Breast epithelium (tissue), 3 donors: Measurements from ENCODE around the gene DEFB121.

Experiments used
- POLR2AphosphoS5 ChIP-seq, 3 donors: sonication (generic); formaldehyde crosslinking; IDR thresholded peaks; one replicate each; pipeline ENCODE4 v1.6.1; 2017; ENCODE audit warnings: antibody characterized with exemption in 3 of 3
- TF ChIP-seq, protein P1 (sequence below), 3 donors: fragments of 450-650 bp; IDR thresholded peaks; one replicate each; pipeline ENCODE4 v1.5.1; 2016 to 2017; ENCODE audit warnings: antibody characterized with exemption in 3 of 3, mild to moderate bottlenecking in 3 of 3, moderate library complexity in 3 of 3

DNA sequence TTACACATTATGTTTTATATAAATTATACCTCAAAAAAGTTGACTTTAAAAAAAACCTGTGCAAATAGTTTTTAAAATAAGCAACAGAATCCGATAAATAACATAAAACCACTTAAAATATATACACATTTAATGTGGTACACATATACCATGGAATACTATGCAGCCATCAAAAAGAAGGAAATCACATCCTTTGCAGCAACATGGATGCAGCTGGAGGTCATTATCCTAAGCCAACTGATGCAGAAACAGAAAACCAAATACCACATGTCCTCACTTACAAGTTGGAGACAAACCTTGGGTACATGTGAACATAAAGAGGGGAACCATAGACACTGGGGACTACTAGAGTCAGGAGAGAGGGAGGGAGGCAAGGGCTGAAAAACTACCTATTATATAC, 4.0 kb upstream of the DEFB121 start:
- TF ChIP-seq, protein P1, sequence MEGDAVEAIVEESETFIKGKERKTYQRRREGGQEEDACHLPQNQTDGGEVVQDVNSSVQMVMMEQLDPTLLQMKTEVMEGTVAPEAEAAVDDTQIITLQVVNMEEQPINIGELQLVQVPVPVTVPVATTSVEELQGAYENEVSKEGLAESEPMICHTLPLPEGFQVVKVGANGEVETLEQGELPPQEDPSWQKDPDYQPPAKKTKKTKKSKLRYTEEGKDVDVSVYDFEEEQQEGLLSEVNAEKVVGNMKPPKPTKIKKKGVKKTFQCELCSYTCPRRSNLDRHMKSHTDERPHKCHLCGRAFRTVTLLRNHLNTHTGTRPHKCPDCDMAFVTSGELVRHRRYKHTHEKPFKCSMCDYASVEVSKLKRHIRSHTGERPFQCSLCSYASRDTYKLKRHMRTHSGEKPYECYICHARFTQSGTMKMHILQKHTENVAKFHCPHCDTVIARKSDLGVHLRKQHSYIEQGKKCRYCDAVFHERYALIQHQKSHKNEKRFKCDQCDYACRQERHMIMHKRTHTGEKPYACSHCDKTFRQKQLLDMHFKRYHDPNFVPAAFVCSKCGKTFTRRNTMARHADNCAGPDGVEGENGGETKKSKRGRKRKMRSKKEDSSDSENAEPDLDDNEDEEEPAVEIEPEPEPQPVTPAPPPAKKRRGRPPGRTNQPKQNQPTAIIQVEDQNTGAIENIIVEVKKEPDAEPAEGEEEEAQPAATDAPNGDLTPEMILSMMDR (IDR thresholded peaks at IDR 0.05), result no peak
- TF ChIP-seq POLR2AphosphoS5 (IDR thresholded peaks at IDR 0.05), result no peak
